Activated CD4-positive, CD25-positive, alpha-beta regulatory T cell (primary cell): Measurements from ENCODE around the gene GSTT4.
A peak's percentile ranks its signal among the peaks of the same experiment; 100 is the strongest.
"Not testable (repeated sequence)": the region's sequence is repeated elsewhere in the genome, so short reads cannot be mapped to it uniquely, and the experiment has no call there.

Experiments used
- DNase-seq, 4 experiments: peaks; one replicate each; lab custom pipeline; 2025; lab: John Stamatoyannopoulos, UW

The GSTT4 gene

GRCh38 chr22:23989583-23990244 lies 15.5 kb downstream of the GSTT4 start:
- DNase-seq = not testable (repeated sequence)

- DNase-seq = not testable (repeated sequence)
Observed at GRCh38 chr22:23986538-23987178, 18.6 kb downstream of the GSTT4 start.

GRCh38 chr22:23986089-23986488 lies 19.2 kb downstream of the GSTT4 start:
- DNase-seq = not testable (repeated sequence)

GRCh38 chr22:23984430-23984829 lies 20.8 kb downstream of the GSTT4 start:
- peak in 2 of 4 experiments; percentile 27 to 55 for DNase-seq

- DNase-seq = not testable (repeated sequence)
Observed at GRCh38 chr22:23980567-23980966, 24.7 kb downstream of the GSTT4 start.

GRCh38 chr22:23979557-23980240 lies 25.6 kb downstream of the GSTT4 start, which contains the start of gene GSTT2:
TSS of gene GSTT2 (plus strand) at chr22:23980134.
- DNase-seq = not testable (repeated sequence)

GRCh38 chr22:23977304-23977703 lies 27.9 kb downstream of the GSTT4 start:
- DNase-seq = not testable (repeated sequence)

- DNase-seq = not testable (repeated sequence)
Observed at GRCh38 chr22:23974836-23975352, 30.4 kb downstream of the GSTT4 start.

GRCh38 chr22:23974345-23974744 lies 30.9 kb downstream of the GSTT4 start, which contains the start of gene DDT:
TSS of gene DDT (minus strand) at chr22:23974441. CDS start at chr22:23974414, 27 bp downstream.
- not testable (repeated sequence) for DNase-seq

GRCh38 chr22:23971927-23972326 lies 33.3 kb downstream of the GSTT4 start:
- not testable (repeated sequence) for DNase-seq

- no peak for DNase-seq
Observed at GRCh38 chr22:23970816-23971486, 34.3 kb downstream of the GSTT4 start.

- no peak for DNase-seq
Observed at GRCh38 chr22:23970201-23970641, 35.0 kb downstream of the GSTT4 start.

GRCh38 chr22:23969071-23969470 lies 36.2 kb downstream of the GSTT4 start:
- DNase-seq = no peak

GRCh38 chr22:23966568-23966967 lies 38.7 kb downstream of the GSTT4 start, which contains the start of gene DDTL:
TSS of gene DDTL (plus strand) at chr22:23966888. CDS start at chr22:23966915, 27 bp downstream.
- DNase-seq = not testable (repeated sequence)

GRCh38 chr22:23966094-23966493 lies 39.2 kb downstream of the GSTT4 start:
- DNase-seq = not testable (repeated sequence)

GRCh38 chr22:23961084-23961771 lies 44.0 kb downstream of the GSTT4 start, which contains the start of gene GSTT2B:
TSS of gene GSTT2B (minus strand) at chr22:23961195. CDS start at chr22:23961131, 64 bp downstream.
- not testable (repeated sequence) for DNase-seq

GRCh38 chr22:23956301-23956900 lies 48.9 kb downstream of the GSTT4 start:
- peak; percentile 39 to 76 (median 52) for DNase-seq

GRCh38 chr22:23955886-23956285 lies 49.4 kb downstream of the GSTT4 start:
- DNase-seq = not testable (repeated sequence)

GRCh38 chr22:23954991-23955305 lies 50.3 kb downstream of the GSTT4 start:
- not testable (repeated sequence) for DNase-seq

GRCh38 chr22:23954193-23954990 lies 50.9 kb downstream of the GSTT4 start:
- DNase-seq = not testable (repeated sequence)
